ENCODE data around the gene ARID3A.
"Not testable (repeated sequence)": the region's sequence is repeated elsewhere in the genome, so short reads cannot be mapped to it uniquely, and the experiment has no call there.

The ARID3A gene

DNA sequence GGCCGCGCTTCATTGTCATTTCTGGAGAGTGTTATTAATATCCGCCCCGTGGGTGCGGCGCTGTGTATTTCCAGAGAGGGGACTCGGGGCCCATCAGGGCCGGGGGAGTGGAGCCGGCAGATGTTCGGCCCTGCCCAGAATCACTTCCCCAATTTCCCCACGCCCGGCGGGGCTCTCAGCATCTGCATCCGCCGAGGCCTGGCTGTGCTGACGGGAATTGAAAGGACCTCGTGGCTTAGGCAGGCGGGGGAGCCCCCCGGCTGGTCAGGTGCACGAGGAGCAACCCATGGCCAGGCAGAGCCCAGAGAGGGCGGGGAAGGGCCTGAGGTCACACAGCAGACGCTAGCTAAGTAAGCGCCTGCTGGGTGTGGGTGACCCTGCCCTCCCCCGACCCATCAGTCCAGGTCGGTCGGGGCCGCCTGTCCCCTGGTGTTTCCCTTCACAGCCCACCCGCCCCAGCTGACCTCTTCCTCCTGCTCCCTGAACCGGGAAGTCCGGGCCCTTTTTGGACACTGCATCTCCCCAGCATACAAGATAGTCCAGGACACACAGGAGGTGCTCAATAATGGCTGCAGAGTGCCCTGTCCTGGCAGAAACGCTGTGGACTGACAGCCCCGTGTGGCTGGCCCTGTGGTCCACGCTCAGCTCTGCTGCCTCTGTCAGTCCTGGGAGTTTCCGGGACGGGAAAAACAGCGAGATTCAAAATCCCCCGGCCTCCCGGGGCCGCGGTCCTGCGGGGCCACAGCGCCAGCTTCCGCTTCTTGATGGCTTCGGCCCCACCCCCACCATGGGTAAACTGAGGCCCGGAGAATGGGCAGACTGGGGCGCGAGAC lies 22.1 kb downstream of the ARID3A start:
- no peak for DNase-seq (ENCODE audit: low spot score)

DNA sequence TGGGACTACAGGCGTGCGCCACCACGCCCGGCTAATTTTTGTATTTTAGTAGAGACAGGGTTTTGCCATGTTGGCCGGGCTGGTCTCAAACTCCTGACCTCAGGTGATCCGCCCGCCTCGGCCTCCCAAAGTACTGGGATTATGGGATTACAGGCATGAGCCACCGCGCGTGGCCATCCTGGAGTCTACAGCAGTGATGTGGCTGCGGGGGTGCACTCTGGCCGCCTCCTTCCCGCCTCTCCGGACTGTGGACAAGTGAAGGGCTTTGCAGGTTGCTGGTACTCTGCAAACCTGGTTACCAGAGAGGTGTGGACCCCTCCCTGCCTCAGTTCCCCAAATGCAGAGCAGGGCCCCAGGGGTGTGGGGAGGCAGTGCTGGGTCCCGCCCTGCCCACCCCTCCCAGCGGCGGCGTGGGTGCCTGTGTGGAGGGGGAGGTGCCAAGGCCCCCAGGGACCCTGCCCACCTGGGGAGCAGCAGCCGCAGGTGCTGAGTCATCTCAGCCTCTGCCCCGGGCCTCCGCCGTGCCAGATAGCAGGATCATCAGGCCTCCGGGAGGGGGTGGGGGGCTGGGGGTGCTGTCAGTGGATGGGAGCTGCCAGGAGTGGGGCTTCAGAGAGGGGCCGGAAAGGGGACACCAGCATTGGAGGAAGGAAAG lies 23.1 kb downstream of the ARID3A start:
- DNase-seq (ENCODE audit: low spot score) = no peak

DNA sequence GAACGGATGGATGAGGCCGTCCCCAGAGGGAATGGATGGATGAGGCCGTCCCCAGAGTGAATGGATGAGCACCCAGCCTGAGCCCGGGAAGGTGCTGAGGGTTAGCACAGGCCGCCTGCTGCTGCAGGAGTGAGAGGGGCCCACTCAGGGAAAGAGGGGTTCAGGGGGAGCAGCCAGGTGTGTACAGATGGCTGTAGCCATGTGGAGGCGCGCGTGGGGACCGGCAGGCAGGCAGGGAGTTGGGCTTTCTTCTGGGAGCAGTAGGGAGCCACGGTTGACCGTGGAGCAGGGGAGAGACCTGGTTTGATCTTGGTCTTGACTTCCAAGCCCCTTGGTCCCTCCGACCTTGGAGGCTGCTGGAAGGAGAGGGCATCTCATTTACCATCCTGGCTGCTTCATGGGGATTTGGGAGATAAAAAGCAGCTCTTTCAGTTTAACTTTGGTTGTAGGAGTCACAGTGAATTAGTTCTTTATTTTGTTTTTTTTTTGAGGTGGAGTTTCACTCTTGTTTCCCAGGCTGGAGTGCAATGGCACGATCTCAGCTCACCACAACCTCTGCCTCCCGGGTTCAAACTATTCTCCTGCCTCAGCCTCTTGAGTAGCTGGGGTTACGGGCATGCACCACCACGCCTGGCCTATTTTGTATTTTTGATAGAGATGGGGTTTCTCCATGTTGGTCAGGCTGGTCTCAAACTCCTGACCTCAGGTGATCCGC lies 24.7 kb downstream of the ARID3A start:
- no peak for DNase-seq (ENCODE audit: low spot score)

GRCh38 chr19:952049-952679 lies 26.3 kb downstream of the ARID3A start:
- no peak for DNase-seq (ENCODE audit: low spot score)

DNA sequence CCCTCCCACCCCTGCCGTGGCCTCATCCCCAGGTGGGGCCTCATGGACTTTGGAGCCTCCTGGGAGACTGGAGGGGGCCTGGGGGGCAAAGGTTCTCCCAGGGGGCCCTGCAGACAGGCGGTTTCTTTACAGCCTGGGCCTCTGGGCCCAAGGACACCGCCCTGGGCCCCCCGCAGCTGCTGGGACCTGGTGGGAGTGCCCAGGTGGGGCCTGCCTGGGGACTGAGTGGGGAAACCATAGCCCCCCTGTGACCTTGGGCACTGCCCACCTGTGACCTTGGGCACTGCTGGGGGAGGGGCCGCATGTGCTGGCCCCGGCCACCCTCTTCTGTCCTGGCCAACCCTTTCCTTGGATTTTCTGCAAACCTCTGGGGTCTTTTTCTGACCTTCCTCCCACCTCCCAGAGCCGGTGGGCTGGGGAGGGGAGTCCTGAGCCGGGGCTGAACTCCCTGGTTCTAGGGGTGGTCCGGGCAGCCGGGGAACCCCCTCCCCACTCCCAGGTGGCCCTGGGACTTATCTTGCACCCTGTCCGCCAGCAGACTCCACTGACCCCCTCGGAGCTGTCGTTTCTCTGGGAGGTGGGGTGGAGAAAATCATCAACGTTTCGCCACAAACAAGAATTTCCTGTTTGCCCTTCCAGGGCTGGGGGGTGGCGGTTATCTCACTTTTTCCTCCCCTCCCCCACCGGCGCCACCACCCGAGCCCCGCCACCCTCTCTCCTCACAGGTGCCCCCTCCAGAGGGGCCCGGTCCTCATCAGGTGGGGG lies 27.0 kb downstream of the ARID3A start:
- DNase-seq (ENCODE audit: low spot score) = no peak

GRCh38 chr19:953445-954271 lies 27.8 kb downstream of the ARID3A start:
- DNase-seq (ENCODE audit: low spot score) = no peak

DNA sequence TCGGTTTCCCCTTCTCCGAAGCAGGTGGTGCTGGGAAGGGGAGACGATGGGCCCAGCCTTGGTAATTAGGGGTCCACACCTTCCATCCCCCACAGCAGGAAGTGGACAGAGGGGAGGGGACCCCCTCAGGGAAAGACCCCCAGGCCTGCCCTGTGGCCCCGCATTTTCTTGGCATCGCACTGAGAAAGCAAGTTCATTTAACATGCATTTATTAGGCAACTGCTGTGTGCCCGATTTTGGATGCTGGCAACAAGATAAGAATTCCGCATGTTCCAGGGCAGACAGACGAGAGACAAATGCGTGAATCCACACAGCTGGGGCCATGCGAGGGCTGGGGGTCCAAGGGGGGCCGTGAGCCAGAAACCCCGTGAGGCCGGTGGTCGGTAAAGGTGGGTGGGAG lies 28.4 kb downstream of the ARID3A start:
- DNase-seq (ENCODE audit: low spot score) = no peak

DNA sequence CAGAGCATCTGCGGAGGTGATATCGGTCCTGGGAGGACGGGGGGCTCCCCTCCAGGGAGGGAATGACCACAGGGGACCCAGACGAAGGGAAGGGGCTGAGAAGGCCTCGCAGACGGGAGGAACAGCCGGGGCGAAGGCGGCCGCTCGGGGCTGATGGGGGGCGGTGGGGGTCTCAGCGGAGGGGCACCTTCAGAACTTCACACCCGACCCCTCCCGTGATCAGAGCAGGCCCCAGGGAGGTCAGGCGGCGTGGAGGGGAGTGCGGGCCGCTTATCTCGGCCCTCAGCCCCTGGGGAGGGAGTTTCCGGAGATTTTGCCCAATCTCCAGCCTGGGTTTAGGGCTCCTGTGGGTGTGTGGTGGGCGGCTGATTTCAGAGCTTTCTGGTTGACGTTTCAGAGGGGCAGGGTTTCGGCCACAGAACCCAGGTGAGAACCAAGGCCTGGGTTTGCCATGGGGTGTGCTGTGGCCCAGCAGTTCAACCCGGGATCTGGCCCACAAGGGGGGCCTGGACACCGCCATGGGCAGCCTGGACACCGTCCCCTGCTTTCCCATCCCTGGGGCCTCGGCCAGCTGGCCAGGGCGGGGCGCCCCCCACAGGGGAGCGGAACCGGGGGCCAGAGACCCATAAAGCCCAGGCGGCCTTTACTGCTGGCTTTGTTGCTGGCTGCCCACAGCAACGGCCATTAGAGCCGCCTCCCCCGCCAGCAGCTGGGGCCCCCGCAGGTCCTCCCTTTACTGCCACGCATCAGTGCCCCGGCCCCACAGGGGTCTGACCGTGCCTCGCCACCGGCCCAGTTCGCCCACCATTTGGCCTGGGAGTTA lies 29.0 kb downstream of the ARID3A start:
- no peak for DNase-seq (ENCODE audit: low spot score)

DNA sequence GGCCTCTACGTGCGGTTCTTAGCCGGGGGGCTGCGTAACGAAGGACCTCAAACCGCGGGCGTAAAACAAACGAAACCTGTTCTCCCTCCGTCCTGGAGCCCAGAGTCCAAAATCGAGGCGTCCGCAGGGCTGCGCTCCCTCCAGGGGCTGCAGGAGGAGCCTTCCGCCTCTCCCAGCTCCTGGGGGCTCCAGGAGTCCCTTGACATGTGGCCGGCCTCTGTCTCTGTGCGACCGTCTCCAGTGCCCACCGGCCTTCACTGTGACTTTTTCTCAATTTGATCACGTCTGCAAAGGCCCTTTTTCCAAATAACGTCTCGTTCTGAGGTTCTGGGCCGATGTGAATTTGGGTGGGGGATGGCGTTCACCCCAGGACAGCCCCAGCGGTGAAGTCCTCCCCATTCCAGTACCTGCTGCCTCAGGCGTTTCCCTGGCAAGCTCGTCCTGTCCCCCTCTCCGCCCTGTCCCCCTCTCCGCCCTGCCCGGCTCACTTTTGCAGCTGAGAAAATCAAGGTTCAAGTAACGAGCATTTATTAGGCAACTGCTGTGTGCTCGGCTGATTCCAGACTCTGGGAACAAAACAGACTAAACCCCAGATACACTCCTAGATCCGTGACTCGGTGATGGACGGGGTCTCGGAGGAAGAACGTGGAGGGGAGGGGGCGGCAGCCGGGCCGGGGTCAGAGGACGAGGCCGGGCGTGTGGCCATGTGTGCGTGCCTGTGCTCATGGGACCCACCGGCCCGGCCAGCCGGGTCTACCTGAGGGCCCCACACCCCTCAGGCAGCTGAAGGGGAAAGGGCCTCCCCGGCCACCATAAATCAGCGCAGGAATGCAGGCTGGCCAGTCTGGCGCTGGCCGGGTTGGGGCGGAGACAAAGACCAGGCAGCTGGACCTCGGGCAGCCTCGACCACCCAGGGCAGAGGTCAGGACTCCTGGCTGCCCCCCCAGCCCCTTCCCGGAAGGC lies 30.2 kb downstream of the ARID3A start:
- DNase-seq (ENCODE audit: low spot score) = no peak

GRCh38 chr19:956766-957440 lies 31.1 kb downstream of the ARID3A start:
- DNase-seq (ENCODE audit: low spot score) = no peak

DNA sequence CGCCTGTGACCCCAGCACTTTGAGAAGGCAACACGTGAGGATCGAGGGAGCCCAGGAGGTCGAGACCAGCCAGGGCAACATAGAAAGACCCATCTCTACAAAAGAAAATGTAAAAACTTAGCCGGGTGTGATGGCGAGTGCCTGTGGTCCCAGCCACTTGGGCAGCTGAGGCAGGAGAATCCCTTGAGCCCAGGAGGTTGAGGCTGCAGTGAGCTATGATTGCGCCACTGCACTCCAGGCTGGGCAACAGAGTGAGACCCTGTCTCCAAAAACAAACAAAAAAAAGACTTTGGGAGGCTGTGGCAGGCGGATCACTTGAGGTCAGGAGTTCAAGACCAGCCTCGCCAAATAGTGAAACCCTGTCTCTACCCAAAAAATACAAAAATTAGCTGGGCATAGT lies 31.7 kb downstream of the ARID3A start:
- not testable (repeated sequence) for DNase-seq (ENCODE audit: low spot score)

DNA sequence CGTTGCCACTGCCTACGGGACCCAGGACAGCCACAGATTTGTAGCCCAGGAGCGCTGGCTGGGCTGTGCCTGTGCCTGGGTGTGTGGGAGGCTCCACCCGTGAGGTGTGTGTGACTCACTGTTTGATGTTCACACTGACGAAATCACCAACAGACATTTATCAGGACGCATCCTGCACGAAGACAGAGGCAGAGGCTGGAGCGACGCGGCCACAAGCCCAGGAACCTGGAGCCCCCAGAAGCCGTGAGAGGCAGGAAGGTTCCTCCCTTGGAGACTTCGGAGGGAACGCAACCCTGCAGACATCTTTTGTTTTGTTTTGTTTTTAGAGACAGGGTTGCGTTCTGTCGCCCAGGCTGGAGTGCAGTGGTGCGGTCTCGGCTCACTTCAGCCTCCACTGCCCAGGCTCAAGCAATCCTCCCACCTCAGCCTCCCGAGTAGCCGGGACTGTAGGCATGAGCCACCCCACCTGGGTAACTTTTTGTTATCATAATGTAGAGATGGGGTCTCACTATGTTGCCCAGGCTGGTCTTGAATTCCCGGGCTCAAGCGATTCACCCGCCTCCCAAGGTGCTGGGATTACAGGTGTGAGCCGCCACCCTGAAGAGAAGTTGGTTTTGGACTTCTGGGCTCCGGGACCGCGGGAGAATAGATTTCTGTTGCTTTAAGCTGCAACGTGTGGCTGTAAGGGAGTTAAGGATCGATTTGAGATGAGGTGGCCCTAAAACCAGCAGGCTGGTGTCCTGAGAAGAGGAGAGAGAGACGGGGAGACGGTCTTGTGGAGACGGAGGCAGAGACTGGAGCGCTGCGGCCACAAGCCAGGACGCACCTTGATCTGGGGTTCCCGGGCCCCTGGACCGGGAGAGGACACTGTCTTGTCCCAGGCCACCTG lies 33.4 kb downstream of the ARID3A start:
- no peak for DNase-seq (ENCODE audit: low spot score)

GRCh38 chr19:960020-960419 lies 34.2 kb downstream of the ARID3A start:
- DNase-seq (ENCODE audit: low spot score) = no peak

DNA sequence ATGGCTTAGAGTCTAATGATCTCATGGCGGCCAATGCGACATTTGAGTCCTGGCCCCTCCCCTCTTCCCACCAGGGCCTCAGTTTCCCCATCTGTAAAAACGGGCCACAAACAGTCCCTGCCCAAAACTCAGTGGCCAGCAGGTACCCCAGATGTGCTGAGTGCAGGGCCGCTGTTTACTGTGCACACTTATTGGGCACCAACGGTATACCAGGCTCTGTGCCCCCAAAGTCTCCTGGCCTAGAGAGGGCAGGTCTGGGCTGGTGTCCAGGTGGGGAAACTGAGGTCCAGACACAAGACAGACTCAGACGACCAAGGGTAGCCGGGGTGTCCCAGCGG lies 34.7 kb downstream of the ARID3A start:
- no peak for DNase-seq (ENCODE audit: low spot score)

GRCh38 chr19:961866-962620 lies 36.2 kb downstream of the ARID3A start:
- DNase-seq (ENCODE audit: low spot score) = no peak

GRCh38 chr19:962683-963400 lies 37.0 kb downstream of the ARID3A start:
- no peak for DNase-seq (ENCODE audit: low spot score)
